HG03575 (cell line): ENCODE results near the gene MAP3K12.
"Not testable (repeated sequence)": the region's sequence is repeated elsewhere in the genome, so short reads cannot be mapped to it uniquely, and the experiment has no call there.

Experiments
- ATAC-seq: cut with Tn5 transposase; IDR thresholded peaks from one replicate; pipeline ENCODE4 v1.9.1; 2021; ENCODE audit not compliant: unreplicated experiment, insufficient number of reproducible peaks, low FRiP score; ENCODE audit errors: extremely low read depth

Gene MAP3K12, protein sequence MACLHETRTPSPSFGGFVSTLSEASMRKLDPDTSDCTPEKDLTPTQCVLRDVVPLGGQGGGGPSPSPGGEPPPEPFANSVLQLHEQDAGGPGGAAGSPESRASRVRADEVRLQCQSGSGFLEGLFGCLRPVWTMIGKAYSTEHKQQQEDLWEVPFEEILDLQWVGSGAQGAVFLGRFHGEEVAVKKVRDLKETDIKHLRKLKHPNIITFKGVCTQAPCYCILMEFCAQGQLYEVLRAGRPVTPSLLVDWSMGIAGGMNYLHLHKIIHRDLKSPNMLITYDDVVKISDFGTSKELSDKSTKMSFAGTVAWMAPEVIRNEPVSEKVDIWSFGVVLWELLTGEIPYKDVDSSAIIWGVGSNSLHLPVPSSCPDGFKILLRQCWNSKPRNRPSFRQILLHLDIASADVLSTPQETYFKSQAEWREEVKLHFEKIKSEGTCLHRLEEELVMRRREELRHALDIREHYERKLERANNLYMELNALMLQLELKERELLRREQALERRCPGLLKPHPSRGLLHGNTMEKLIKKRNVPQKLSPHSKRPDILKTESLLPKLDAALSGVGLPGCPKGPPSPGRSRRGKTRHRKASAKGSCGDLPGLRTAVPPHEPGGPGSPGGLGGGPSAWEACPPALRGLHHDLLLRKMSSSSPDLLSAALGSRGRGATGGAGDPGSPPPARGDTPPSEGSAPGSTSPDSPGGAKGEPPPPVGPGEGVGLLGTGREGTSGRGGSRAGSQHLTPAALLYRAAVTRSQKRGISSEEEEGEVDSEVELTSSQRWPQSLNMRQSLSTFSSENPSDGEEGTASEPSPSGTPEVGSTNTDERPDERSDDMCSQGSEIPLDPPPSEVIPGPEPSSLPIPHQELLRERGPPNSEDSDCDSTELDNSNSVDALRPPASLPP

DNA sequence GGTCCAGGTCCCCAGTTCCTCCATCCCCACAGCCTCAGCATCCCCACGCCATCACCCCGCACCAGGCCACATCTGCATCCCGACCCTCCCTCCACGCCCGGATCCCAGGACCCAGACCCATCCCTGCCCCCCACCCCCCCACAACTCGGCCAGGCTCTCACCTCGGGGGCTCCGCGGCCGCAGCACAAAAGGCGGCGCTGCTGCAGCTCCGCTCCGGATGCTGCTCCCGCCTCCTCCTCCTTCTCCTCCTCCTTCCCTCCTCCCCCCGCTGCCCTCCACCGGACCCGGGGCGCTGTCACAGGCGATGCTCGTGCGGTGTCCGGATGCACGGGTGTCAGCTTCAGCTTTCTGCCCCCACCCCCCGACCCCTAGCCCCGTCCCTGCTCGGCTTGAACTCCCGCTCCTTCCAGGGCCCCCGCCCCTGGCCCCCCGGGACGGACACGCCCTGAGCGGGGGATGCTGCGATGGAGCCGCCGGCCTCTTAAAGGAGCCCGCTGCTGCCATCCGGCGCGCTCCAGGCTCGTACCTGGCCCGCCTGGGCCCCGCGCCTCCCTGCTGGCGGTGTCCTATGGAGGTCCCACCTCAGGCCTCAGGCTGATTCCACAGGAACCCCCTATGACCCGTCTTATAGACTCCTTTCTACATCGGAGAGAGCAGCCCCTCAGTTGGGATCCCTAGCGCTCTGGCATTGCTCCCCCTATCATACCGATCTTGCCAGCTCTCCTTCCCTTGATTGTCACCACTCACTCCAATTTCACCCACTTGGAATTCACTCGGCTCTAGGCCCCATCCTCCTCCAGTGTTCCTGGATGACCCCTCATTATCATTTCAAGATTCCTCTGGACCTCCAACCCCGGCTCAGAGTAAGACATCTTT is at the start of gene MAP3K12:
TSS of gene MAP3K12 (minus strand) at position 193 of the 876 bp plus-strand sequence. CDS start 12,067 bp downstream, outside the sequence.
- no peak for ATAC-seq

DNA sequence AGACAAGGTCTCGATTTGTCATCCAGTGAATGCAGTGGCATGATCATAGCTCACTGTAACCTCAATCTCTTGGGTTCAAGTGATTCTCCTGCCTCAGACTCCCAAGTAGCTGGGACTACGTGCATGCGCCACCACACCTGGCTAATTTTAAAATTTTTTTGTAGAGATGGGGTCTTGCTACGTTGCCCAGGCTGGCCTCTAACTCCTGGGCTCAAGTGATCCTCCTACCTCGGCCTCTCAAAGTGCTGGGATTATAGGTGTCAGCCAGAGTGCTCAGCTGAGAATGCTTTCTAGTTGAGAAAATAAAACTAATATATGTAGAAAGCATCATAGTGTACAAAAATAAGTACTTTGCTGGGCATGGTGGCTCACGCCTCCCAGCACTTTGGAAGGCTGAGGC is 49.1 kb upstream of the MAP3K12 start:
- not testable (repeated sequence) for ATAC-seq

DNA sequence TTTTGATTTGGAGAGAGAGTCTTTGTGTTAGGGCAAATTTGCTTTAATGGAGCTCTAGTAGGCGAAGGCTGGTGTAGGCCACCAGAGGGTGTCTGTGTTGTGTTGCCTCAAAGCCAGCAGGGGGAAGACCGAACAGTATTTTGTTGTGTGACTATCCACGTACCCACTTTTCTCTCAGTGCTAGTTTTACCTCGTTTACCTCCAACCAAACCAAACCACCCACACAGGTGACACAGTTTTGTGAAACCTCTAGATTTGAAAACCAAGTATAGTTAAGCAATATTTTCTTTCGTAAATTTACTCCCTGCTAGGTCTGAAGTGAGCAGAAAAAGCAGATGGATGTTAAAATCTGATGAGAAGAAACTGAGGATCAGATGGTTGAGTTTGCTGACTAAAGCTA is 44.3 kb upstream of the MAP3K12 start:
- no peak for ATAC-seq

DNA sequence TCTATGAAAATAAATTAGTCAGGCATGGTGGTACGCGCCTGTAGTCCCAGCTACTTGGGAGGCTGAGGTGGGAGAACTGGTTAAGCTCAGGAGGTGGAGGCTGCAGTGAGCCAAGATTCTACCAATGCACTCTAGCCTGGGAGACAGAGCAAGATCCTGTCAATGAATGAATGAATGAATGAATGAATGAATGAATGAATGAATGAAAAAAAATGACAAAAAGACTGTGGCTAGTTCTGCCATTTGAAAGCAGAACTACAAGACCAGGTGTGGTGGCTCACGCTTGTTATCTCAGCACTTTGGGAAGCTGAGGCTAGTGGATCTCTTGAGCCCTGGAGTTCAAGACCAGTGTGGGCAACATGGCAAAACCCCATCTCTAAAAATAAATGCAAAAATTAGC is 40.3 kb upstream of the MAP3K12 start:
- ATAC-seq, result no peak

DNA sequence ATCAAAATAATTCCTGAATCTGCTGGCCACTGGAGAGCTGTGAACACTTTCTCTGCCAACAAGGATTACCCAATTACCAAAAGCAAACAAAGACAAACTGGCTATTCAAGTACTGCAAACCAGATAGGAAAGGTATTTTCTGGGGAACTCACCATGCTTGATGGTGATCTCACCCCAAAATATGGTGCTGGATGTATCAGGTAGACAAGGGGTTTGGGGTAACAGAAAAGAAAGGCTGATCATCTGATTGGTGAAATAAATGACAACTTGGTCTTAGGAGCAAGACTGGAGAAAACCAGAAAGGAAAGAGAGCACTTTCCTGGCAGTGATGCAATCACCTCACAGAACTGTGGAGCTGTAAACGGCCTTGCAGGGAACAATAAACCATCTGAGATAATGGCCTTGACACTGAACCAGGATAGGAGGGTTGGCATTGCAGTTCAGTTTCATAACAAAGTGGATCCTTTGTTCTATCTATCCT is 39.0 kb upstream of the MAP3K12 start:
- no peak for ATAC-seq

DNA sequence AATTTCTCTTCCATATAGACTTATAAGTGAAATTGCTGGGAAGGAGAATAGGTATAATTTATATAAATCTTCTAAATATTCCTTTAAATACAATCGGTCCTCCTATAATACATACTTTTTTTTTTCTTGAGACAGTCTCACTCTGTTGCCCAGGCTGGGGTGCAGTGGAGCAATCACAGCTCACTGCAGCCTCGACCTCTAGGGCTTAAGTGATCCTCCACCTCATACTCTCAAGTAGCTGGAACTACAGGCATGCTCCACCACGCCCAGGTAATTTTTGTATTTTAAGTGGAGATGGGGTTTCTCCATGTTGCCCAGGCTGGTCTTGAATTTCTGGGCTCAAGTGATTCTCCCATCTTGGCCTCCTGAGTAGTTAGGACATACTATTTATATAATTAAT is 37.7 kb upstream of the MAP3K12 start:
- no peak for ATAC-seq

DNA sequence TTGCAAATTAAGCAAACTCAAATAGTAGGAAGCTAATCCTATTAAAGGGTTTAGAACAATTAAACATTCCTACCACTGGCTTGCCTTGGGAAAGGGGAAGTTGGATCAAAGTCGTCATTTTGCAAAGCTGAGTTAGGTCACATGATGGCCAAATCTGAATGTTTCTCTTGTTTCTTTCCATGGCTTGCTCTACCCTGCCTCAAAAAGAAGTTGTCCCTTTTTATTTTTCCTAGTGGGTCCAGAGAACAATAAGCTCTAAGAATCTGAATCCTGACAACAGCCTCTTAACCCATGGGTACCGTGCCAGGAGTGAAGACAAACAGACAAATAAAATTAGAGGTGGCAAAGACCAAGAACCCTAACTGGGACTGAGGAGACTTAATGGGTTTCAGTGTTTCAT is 34.2 kb upstream of the MAP3K12 start:
- no peak for ATAC-seq

DNA sequence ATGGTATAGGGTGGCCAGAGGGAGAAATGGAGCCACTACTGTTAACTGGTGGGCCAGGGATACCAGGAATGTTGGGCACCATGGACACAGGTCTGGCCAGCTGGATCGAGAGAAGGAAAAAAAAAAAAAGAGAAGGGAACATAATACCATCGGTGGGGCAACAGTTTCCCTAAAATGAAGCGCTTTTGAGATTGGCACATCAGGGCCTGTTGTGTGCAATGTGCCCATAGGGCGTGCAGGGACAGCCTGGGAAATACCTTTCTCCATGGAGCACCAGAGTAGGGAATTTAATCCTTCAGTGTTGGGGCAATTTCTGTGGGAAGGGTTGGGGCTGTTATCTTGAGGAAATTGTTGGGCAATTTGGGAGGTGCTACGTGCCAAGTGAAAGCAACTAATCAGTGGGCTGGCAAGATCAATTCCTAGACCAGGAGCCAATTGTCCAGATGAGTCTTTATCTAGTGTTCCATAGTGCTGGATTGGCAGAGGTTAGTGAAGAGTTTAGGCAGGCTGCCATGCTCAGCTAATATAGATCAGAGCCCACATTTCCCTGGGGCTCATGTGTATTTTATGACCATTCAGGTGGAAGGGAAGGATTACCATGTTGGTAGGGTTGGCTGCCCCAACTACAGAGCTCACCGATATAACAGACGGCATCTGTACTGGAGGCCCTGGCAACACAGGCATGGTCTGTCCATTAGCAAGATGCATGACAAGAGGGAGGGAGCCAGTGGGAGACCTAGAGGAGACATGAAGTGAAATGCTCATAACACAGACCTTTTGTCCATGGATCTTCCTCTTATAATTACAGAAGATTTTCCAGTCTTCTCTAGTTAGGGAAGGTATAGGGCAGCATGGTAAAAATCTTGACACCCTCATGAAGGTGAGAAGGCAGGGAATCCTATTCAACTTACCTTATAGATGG is 33.5 kb upstream of the MAP3K12 start:
- ATAC-seq, result no peak

DNA sequence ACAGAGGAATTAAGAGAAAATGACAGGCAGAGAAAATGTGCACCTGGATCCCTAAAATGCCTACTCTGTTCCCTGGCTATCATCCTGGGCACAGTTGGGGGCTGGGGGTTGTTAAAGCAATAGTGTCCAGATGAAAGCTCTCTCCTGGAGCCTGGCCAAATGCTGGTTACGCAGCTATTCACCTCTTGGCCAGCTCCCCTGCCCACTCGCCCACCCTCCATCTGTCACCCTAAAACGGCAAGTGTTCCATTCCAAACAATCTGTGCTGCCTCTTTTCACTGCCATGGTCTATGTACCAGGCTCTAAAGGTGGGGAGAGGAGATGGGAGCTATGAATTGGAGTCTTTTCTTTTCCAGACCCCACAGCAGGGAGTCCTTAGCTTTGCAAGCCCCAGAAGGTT is 32.8 kb upstream of the MAP3K12 start:
- ATAC-seq, result no peak

DNA sequence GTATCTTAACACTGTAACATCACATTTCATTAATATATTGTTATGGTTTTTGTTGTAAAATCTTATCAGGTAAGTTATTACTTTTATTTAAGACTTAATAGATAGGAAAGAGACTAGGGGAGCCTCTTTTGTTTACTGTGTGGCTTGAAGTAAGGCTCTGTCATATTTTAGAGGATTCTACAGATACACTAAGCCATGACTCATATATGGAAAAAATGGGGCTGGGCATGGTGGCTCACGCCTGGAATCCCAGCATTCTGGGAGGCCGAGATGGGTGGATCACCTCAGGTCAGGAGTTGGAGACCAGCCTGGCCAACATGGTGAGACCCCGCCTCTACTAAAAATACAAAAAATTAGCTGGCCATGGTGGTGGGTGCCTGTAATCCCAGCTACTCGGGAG is 31.7 kb upstream of the MAP3K12 start:
- ATAC-seq, result no peak

DNA sequence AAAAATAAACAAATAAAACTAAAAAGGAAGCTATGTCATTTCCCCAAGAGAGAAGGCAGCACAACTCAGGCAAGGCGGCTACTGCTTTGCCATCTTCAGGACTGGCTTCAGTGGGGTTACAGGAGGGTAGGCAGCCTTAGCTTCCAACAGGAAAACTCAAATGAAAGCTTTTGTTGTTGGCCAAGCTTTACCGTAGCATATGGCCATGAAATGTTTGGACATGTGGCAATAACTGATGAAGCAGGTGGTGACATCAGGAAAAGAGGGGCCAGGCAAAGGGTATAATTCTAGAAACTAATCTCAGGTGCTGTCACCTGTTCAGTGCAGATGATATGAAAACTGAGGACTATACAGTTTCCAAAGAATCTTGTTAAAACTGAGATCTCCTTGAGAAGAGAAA is 30.8 kb upstream of the MAP3K12 start:
- no peak for ATAC-seq

DNA sequence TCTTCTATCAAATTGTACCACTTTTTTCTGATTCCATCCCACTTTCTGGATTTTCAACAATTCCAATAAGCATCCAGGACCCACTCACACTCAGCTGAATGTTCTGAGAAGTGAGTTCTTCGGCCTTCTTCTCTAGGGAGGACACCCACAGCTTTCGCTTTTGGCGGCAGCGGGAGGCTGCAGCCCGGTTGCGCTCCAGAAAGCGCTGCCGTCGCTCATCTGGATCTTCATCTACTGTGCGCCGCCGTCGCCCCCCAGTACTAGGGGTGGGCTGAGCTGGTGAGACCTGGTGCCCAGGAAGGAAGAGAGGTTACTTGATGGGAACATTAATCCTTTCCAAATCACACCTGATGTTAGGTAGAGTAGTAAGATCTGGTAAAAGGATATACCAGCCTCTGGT is 25.2 kb upstream of the MAP3K12 start:
- no peak for ATAC-seq

DNA sequence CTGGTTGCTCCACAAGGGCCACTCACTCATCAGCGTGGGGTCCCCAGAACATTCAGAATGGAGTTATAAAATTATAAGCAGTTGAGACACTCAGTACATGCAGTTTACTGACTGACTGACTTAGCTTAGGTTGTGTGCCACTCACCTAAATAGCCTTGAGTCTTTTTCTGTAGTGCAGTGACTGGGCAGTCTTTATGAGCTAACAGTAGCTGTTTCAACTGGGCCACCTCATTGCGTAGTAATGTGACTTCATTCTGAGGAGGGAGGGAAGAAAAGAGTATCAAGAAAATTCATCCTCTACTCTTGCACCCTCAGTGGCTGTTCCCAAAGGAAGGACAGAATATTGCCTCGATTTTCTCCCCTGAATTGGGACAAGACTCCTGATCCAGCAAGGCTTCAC is 23.9 kb upstream of the MAP3K12 start:
- no peak for ATAC-seq

DNA sequence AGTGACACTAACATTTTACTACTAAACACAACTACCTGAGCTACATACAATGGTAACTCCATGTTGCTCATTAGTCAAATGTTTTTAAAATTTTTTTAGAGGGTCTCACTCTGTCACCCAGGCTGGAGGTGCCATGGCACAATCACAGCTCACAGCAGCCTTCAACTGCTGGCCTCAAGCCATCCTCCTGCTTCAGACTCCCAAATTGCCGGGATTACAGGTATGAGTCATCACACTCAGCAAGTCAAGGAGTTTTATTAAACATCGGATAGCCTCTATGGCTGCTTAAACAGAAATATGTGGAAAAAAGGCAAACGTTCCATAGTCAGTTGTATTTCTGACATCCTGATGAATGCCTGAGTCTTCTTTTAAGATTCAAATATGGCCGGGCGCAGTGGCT is 19.1 kb upstream of the MAP3K12 start:
- ATAC-seq, result no peak

DNA sequence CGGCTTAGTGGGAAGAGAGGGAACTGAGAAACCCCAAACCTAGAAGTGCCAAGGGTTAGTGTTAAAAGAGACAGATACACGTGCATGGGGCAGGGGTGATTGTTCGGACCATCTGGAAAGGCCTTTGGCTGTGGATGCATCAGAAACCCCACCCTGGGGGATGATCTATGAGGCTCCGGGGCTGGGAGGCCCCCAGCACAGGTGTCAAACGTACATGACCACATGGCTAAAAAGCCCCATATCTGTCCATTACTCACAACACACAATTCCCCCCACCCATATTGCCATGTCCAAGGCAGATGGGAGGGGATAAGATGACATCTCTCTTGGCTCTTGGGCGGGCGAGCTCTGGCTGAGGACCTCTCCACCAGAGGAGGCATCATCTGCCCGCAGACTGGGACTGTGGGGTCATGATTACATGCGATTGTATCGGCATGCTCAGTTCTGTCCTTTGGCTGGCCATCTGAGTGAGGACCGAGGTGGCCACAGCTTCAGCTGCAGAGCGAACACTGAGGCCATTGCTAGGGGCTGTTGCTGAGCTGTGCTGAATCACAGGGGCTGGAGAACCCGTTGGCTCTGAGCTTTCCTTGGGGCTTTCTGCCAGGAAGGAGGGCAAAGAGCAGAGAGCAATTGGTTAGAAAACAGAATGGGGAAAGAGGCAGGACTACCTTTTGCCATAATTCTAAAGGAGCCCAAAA is 17.6 kb upstream of the MAP3K12 start:
- no peak for ATAC-seq

DNA sequence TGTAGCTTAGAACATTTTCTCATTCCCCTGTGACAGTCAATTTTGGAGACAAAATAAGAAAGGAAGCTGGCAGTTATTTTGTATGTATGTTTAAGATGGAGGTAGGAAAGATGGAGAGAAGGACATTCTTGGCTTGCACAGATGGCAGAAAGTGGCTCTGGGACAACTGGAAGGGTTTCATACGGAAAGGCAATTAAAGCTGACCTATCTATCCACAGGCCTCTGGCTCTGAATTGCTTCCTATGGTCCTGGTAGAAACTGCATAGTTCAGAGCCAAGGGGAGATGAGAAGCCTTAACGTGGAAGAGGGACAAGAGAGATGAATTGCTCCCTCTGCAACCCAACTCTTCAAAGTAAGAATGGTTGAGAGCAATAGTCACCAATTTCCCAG is 16.0 kb upstream of the MAP3K12 start:
- no peak for ATAC-seq

DNA sequence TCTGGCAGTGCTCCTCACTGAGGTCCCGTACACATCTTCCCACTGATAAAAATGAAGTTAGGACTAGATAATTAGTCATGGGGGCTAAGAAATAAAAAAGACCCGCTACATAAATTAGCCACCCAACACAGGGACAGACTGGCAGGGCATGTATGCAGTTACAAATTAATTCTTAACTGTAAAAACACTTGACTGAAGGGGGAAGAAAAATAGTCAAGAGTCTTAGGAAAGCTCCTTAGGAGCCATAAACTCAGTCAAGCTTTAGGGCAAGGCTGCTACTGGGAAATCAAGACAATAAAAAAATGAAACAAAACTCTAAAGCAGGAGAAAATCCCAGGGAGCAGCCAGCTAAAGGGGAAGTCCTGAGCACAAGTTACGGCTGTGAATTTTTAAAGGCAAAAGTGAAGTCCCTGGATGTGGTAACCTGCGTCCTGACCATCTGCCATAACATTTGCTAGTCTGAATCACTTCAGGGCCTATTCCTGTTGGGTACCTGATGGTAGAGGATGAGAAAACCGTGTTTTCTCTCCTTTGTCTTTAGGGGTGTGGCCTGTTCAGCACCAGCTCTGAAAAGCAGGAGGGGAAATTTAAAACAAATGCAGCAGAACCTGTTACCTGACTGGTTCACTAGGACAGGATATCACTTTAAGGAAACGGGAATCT is 15.5 kb upstream of the MAP3K12 start:
- no peak for ATAC-seq
